Central memory CD4-positive, alpha-beta T cell (primary cell): Measurements from ENCODE around the gene AGTR1.
"Not testable (repeated sequence)": the region's sequence is repeated elsewhere in the genome, so short reads cannot be mapped to it uniquely, and the experiment has no call there.

Source experiments
- DNase-seq: peaks from one replicate; pipeline ENCODE4 v3.0.0; 2022

The AGTR1 gene

DNA sequence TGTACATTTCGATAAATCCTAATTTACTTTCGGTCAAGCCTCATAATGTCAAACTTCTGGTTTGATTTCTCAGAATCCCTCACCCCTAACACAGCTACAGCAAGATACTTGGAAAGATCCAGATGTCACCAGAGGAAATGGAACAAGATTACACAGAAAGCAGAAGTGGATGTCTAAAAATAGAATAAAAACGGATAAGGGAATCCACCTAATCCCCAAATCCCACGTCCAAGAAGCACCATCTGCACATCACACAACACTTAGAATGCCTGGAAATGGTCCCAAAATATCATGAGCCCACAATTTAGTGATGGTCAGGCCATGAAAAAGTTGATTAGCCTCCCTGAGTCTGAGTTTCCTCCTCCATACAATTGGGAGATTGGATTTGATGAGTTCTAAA lies 61.7 kb downstream of the AGTR1 start:
- no peak for DNase-seq

DNA sequence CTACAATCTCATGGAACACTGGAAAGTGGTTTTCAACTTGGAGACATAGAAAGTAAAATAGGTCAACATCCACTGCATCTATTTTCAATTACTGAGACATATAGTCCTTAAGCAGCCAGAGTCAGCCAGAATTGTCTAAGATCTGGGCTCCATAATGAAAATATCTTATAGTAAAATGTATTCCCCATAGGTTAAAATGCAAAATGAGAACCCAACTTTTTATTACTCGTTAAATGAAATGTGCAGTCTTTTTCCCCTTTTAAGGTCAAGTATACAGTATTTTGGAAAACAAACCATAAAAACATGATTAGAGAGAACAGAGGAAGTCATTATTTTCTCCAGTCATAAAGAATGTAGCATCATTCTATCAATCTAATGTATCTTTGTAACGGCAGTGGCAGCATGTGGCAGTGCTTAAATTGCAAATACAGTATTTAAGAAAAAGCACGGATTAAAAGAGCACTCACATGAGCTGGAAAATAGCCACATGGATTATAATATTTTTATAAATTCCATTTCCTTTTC lies 65.5 kb downstream of the AGTR1 start:
- no peak for DNase-seq

DNA sequence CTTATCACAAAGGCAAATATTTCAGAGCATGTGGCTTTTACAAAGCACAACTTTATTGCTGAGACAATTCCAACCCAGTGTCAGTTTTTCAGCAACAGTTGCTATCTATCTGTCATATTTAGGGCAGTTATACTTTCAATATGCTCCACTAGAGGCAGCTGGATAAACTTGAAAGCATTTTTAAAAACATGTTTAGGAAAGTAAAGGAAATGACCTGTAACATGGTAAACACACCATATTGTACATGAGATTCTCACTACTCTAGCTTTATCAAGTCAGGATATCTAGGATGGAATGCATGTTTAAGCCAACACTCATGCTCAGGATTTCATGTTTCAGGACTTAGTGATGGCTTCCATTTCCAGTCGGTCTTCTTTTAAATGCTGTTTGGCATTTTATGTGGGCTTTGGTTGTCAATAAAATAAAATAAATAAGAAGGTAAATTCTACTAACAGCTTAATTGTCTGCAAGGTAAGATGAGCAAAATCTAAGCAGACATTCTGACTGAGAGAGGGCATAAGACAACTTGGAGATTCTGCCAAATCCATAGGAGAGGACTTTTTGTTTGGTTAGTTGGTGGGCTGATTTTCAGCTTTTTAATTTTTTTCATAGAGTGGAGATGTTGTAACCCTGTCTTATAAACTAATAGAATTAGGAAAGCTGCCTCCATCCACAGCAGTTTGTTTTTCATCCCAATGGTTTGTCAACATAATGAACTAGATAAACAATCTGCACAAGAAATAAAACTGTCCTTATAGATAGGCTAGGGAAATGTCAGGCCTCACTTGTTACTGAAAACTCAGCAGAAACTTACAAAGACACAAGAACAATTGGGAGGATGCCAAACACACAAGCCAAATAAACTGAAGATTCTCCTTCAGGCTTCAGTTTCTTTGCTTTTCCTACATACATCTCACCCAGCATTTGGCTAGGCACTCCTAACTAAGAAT lies 66.6 kb downstream of the AGTR1 start:
- DNase-seq, result no peak

DNA sequence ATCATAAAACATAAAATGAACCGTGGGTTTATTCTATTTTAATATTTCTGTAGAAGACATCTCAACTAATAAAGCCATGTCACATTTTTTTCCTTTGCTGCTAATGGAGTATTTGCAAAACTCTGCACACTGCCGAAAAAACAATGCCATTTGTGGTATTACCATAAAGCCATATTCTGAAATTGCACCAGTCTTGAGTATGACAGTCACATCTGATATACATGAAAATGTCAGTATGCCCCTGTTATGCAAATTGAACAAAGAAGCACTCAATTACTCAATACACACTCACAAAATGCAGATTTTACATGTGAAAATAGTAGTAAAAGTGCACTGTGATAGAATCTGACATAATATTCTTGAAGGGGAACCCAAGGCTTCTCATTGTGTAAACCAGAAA lies 74.7 kb downstream of the AGTR1 start:
- no peak for DNase-seq

DNA sequence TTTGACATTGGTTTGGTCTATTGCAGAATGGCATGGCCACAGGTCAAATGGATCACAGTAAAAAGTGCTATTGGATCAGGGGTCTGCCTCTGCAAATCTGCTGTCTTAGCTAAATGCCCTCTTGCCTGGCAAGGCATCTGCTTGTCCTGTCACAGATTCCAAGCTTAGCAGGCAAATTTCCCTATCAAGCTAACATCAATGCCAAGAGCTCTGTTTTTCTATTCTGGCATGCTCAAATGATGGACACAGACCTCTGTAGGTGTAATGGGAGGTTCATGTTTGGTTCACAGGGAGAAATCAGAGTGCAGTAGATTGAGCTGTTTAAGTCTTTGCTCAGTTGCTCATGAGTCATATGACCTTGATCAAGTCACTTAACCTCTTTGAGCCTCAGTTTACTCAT lies 75.1 kb downstream of the AGTR1 start:
- no peak for DNase-seq

DNA sequence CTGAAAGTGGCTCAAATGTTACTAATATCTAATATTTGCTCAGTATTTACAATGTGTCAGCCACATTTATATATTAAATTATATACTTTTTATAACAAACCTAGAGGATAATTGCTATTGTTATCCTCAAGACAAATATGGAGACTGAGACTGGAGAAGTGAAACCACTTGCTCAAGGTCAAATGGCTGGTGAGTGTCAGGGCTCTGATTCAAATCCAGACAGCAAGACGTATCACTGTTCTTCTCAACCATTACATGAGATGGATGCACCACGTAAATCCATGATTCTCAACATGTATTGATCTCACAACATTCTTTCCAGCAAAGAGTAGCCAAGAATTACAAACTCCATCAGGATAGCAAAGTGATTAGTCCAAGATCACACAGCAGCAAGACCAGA lies 76.1 kb downstream of the AGTR1 start:
- no peak for DNase-seq

DNA sequence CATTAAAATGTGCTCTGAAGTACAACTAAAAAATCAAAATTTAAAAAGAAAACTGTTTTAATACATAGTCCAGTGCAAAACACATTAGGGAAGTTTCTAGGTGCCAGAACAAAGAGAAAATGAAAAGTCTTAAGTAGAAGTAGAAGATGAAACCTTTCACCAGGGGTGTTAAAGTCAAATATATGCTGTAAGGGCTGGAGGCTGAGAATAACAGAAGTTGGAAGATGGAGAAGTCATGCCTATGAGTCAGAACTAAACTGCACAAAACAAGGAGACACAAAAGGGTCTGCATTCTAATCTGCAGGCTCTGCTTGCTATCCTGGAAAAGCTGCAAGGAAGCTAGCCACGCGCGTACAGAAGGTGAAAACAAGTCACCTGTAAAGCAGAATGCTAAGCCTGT lies 81.2 kb downstream of the AGTR1 start:
- DNase-seq, result no peak

DNA sequence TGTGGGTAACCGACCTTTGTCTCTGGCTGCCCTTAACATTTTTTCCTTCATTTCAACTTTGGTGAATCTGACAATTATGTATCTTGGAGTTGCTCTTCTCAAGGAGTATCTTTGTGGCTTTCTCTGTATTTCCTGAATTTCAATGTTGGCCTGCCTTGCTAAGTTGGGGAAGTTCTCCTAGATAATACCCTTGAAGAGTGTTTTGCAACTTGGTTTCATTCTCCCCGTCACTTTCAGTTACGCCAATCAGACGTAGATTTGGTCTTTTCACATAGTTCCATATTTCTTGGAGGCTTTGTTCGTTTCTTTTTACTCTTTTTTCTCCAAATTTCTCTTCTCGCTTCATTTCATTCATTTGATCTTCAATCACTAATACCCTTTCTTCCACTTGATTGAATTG lies 87.3 kb downstream of the AGTR1 start:
- not testable (repeated sequence) for DNase-seq

DNA sequence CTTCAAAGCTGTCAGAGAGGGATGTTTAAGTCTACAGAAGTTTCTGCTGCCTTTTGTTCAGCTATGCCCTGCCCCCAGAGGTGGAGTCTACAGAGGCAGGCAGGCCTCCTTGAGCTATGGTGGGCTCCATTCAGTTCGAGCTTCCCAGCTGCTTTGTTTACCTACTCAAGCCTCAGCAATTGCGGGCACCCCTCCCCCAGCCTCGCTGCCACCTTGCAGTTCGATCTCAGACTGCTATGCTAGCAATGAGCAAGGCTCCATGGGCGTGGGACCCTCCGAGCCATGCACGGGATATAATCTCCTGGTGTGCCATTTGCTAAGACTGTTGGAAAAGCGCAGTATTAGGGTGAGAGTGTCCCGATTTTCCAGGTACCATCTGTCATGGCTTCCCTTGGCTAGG lies 88.5 kb downstream of the AGTR1 start:
- not testable (repeated sequence) for DNase-seq

DNA sequence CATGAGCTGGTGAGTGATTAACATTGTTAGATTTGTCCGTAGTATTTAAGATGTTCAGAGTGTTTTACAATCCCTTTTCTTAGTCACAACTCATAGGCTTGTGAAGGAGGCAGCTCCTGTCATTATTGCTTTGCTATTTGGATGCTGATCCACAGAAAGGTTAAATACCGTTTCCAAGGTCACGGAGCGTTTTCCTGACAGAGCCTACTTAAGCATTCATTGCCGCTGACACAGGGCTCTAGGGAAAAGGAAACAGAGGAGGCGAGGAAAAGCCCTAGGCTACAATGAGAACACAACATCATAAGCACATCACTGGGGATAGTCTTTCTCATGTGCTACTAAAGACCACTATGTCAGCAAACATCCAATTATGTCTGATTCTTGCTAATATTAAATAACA lies 91.4 kb downstream of the AGTR1 start:
- DNase-seq, result no peak

DNA sequence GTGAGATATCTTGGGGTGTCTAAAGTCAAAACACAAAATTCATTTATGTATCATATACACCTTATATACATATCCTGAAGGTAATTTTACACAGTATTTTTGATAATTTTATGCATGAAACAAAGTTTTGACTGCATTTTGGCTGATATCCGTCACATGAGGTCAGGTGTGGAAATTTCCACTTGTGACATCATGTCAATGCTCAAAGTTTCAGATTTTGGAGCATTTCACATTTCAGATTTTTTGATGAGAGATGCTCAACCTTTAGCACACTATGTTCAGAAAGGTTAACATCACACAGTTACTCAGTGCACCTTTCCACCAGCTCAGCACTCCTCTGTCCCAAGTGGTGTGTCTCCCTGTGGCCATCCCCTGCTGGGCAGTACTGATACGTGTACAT lies 92.2 kb downstream of the AGTR1 start:
- DNase-seq, result no peak

DNA sequence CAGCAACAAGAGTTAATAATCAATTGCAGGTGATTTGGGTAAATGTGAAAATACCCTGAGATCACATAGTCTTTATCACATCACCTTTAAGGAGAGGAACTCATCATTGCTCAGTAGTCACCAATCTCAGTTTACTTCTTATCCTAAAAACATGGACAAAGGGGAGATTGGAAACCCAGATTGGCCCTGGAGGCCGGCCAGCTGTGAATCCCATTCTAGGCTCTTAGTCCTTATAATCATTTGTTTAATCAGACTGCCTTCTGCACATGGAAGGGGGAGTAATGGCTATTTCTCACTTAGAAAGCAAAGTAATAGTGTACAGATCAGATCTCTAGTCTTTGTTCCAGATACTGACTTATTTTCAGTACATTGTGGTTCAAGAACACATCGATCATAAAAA lies 92.7 kb downstream of the AGTR1 start:
- no peak for DNase-seq

DNA sequence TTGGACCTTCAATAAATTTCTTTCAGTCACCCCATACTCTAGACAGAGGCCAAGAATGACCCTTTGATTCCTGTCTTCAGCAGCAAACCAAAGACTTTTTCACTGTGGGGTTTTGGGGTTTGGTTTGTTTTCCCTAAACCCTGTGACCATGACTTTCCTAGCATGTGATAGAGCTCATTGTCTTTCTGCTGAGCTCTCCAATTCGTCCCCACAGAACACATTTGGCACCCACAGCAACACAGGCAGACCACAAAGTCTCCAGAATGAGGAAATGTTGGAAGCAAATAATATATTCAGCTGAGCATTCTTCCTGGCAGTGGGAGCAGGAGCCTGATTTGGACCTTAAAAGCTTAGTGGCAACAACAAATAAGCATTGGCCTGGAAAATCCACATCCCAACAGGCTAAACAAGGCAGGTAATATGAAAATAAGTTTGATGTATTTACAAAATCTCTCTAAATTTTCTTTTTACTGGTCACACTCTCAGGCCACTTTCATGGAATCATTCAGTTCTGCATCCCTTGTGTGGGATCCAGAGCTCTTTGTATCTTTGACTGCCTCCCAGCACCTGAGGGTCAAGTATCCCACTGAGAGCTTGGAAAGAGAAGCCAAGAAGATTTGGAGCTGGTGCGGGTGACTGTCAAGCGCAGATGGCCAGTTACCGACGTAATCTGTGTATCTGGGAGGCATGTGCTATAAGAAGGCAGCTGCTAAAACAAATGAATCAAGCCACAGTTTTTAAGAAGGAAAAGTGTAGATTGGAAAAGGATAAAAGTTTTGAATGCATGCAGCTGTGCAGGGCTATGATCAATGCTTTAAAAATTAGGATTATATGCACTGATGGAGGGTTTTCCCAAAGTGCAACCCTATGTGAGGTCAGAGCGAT lies 93.4 kb downstream of the AGTR1 start:
- DNase-seq, result no peak

DNA sequence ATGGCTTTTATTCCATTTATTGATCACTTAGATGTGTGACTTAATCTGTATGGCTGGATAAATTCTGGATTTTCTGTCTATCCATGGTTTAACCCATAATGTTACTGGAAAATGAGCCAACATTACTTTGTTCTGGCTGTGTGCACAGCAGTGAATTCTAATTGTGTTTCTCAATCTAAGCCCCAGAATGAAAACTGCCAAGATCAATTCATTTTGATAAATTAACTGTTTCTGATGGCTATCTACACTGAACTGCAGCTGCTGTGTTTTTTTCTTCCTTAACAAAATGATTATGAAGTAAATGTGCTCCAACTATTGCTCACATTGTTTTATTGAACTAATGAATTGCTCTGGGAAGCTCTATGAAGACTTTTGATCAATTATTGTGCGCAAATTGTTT lies 94.2 kb downstream of the AGTR1 start:
- no peak for DNase-seq

DNA sequence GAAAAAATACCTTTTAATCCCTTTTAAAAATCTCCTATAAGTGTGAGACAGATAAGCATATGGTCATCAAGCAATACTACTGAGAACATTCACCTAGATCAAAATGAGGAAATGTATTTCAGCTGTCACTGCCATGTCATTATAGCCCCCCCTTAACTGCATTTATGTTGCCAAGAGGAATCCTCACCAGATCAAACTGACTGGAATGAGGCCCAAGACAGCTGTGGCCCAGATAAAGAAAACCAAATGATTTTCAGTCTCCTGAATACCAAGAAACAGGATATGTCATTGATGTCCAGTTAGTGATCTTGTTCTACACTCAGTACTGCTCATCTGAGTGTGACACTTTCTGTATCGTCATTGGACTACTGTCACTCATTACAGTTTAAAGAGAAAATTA lies 94.8 kb downstream of the AGTR1 start:
- no peak for DNase-seq
